Tibial nerve (tissue), 4 donors: ENCODE measurements around the gene DCUN1D3.

Experiments used
- CTCF ChIP-seq, 5 experiments: fragments of 200-600 bp in 3 of 5; fragments of 450-650 bp in 2 of 5; sonication (generic) in 3 of 5; IDR thresholded peaks; one replicate each; pipeline ENCODE4 v1.5.1; 2016 to 2019; ENCODE audit warnings: antibody characterized with exemption in 5 of 5, mild to moderate bottlenecking in 3 of 5, moderate library complexity in 2 of 5
- EP300 ChIP-seq, 2 donors: sonication (generic); formaldehyde crosslinking; IDR thresholded peaks; one replicate each; pipeline ENCODE4 v1.6.1; 2017; ENCODE audit warnings: antibody characterized with exemption in 2 of 2, mild to moderate bottlenecking in 1 of 2
- POLR2A ChIP-seq, 2 donors: fragments of 450-650 bp; IDR thresholded peaks; one replicate each; pipeline ENCODE4 v1.6.1; 2017; ENCODE audit warnings: antibody characterized with exemption in 2 of 2, mild to moderate bottlenecking in 2 of 2, moderate library complexity in 2 of 2

DNA sequence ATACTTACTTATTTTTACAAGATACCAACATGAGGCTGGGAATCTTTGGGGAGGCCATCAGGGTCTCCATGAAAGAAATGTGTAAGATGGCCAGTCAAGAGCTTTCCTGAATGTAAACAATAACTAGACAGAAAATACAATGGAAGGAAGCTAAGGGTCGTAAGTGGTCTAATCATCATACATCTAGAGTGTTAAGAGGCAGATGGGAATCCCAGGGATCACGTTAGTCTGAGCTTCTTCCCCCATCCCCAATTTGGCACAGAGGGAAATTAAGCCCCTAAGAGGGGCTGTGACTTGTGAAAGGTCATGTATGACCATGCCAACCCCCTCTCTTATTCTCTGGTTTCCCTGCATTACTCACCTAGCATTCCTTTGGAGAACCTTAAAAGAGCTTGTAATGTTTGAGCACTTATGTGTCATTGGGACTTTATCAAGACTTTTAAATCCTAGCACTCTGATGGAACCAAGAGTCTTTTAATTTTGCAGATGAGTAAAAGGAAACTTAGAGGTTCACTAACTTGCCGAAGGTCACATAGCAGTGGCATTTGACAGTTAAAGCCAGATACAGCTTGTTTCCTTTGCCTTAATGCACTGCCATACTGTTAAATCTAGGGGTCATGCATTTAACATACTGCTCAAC lies 46.1 kb downstream of the DCUN1D3 start:
- TF ChIP-seq POLR2A (IDR thresholded peaks at IDR 0.05) (no peak), CTCF (IDR thresholded peaks at IDR 0.05) (no peak), EP300 (IDR thresholded peaks at IDR 0.05) (no peak)
